K562 treated with DMSO at 1 percent for 24 hours (cell line): ENCODE data around the gene TRMT5. TPM values are rescaled to one million over a fixed set of nuclear protein-coding genes. Genes with fewer than 3 reads are reported as not detected.

Source experiments
- total RNA-seq: library from RNA; unstranded; fragments of 300-600 nt; gene quantifications from 2 replicates; pipeline ENCODE4 v1.2.3, GENCODE V29; 2022; ENCODE audit warnings: low read depth; ENCODE audit not compliant: insufficient read depth

Gene TRMT5, protein sequence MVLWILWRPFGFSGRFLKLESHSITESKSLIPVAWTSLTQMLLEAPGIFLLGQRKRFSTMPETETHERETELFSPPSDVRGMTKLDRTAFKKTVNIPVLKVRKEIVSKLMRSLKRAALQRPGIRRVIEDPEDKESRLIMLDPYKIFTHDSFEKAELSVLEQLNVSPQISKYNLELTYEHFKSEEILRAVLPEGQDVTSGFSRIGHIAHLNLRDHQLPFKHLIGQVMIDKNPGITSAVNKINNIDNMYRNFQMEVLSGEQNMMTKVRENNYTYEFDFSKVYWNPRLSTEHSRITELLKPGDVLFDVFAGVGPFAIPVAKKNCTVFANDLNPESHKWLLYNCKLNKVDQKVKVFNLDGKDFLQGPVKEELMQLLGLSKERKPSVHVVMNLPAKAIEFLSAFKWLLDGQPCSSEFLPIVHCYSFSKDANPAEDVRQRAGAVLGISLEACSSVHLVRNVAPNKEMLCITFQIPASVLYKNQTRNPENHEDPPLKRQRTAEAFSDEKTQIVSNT
- 2.0 and 2.6 TPM in 2 replicates for total RNA-seq

DNA sequence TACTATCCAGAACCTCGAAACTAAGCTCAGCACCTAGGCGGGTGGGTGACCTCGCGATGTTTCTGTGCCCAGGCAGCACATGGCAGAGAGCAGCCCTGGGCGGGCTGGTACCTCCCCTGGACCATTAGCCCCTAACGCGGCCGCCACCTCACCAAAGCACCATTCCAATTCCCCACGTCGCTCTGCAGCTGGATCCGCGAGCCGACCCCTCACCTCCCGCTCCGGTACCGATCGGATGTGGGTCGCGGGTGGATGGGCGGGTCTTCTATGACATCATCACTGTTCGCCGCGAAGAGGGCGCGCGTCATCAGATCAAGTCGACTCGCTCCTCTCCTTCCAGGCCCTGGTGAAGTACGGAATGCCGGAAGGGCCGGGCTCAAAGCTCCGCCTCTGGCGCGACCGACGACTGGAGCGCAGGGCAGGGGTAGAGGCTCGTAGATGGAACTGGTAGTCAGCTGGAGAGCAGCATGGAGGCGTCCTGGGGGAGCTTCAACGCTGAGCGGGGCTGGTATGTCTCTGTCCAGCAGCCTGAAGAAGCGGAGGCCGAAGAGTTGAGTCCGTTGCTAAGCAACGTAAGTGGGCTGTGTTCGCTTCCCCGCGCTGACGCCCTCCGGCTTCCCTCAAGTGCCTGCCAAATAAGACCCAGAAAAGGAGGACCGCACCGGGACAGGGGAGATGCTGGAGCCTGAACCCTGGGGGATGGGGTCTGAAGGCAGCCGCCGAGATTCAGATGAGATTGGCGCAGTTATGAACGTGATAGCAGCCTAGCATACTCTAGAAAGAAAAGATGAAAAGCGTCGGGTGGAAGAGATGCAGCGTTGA is at the start of gene TRMT5, which contains the start of gene SLC38A6:
Gene TRMT5, minus strand, starts transcription at position 269 of the 822 bp plus-strand sequence. Its CDS starts 106 bp downstream, at position 163.
Gene SLC38A6, plus strand, starts transcription at position 435 of the 822 bp plus-strand sequence. Its CDS starts 33 bp downstream, at position 468.

Other genes with a start within 250 kb of the TRMT5 start
- gene MNAT1, start 246.3 kb downstream of the TRMT5 start, total RNA-seq: 14.9 and 18.8 TPM in 2 replicates
- 4.7 and 5.6 TPM in 2 replicates for gene SLC38A6, start 166 bp upstream of the TRMT5 start, total RNA-seq